Aorta (tissue), 5 donors: ENCODE results near the gene ZNF311. TPM values are rescaled to one million over a fixed set of nuclear protein-coding genes. Genes with fewer than 3 reads are reported as not detected.
"Not testable (repeated sequence)": the region's sequence is repeated elsewhere in the genome, so short reads cannot be mapped to it uniquely, and the experiment has no call there.

Experiments used
- ATAC-seq: fragments of 200-7000 bp; cut with Tn5 transposase; one replicate; pipeline ENCODE4 v1.9.1; 2022; ENCODE audit warnings: moderate library complexity; ENCODE audit not compliant: low FRiP score
- DNase-seq, 2 donors: peaks; one replicate each; pipeline ENCODE4 v3.0.0-alpha.2; 2020
- H3K27ac ChIP-seq, 2 donors: one replicate each; pipeline ENCODE4 v1.5.1; 2013; ENCODE audit warnings: low read length in 2 of 2, mild to moderate bottlenecking in 2 of 2, moderate library complexity in 2 of 2, control low read depth in 1 of 2, inconsistent platforms in 1 of 2, low read depth in 1 of 2
- H3K27me3 ChIP-seq, 2 donors: one replicate each; pipeline ENCODE4 v1.6.1; 2013; ENCODE audit warnings: control low read depth in 1 of 2, low read length in 1 of 2, mild to moderate bottlenecking in 1 of 2, moderate library complexity in 1 of 2; ENCODE audit not compliant: insufficient read depth in 2 of 2, control insufficient read depth in 1 of 2
- H3K36me3 ChIP-seq, 2 donors: one replicate each; pipeline ENCODE4 v1.6.1; 2013; ENCODE audit warnings: control low read depth in 1 of 2, low read length in 1 of 2, mild to moderate bottlenecking in 1 of 2; ENCODE audit not compliant: insufficient read depth in 2 of 2, control insufficient read depth in 1 of 2
- H3K4me1 ChIP-seq, 2 donors: one replicate each; pipeline ENCODE4 v1.6.1; 2013; ENCODE audit warnings: low read length in 2 of 2, control low read depth in 1 of 2, mild to moderate bottlenecking in 1 of 2, moderate library complexity in 1 of 2; ENCODE audit not compliant: insufficient read depth in 2 of 2, control insufficient read depth in 1 of 2
- H3K4me3 ChIP-seq, 2 donors: one replicate each; pipeline ENCODE4 v1.5.1; 2013; ENCODE audit warnings: low read length in 2 of 2, control low read depth in 1 of 2, mild to moderate bottlenecking in 1 of 2
- H3K9me3 ChIP-seq: one replicate; pipeline ENCODE4 v1.6.1; 2013; ENCODE audit warnings: mild to moderate bottlenecking, low read length; ENCODE audit not compliant: control insufficient read depth
- WGBS, 2 donors: extraction: QIAGEN DNeasy Blood & Tissue Kit; methylation state at CpG; one replicate each; pipeline ENCODE4 v1.1.7; 2013; 5-methylcytosine and 5-hydroxymethylcytosine counted together
- intact Hi-C, 2 donors: fragments of 100-400 bp; cut with DNase I; formaldehyde crosslinking; loops; one replicate each; pipeline versions ENCODE4 v1.14.2 to v1.15.0; 2022
- polyA plus RNA-seq, 2 donors: library from polyadenylated mRNA; stranded (reverse); fragments of 200-250 nt; gene quantifications; one replicate each; pipeline ENCODE4 v1.2.3, GENCODE V29; 2013
- total RNA-seq, 2 donors: library from RNA; stranded (reverse); fragmentation: NEBNext Ultra II Directional; extraction: Animal tissue kit (Norgen Biotek cat#: 25700); gene quantifications; one replicate each; pipeline ENCODE4 v1.2.1, GENCODE V29; 2021
- donor health status: healthy with polysubstance abuse.
- donor health status: Bipolar disorder and iron deficiency.
- donor health status: DM: no; HTN: no; CAD: no.
- donor health status: DM: no; HTN: no; CAD: no.
- donor health status: DM: yes; HTN: yes; CAD: no.

The ZNF311 gene
- total and polyA plus RNA-seq, 4 donors = 0.62 to 1.2 (median 0.94) TPM

- H3K4me1 ChIP-seq = no peaks in the 10 kb centered on the region
- intact Hi-C loops = no loop called here
- H3K27ac ChIP-seq = no peak overlapping the region
- no peak for ATAC-seq
- peaks cover 2% of the 10 kb centered on the region for H3K9me3 ChIP-seq
- 17 to 19% methylated on average over 13 of the region's 13 CpGs for WGBS, 2 donors
- H3K4me3 ChIP-seq = no peak overlapping the region
- DNase-seq = no peak
- peaks cover 0 to 2% of the 10 kb centered on the region in 2 donors for H3K27me3 ChIP-seq
- no peaks in the 10 kb centered on the region for H3K36me3 ChIP-seq
Measured at GRCh38 chr6:28953039-28953584, 52.0 kb downstream of the ZNF311 start.

GRCh38 chr6:28949656-28950195, 55.4 kb downstream of the ZNF311 start:
- ATAC-seq, intact Hi-C loops, H3K27ac ChIP-seq, H3K27me3 ChIP-seq, H3K4me1 ChIP-seq, DNase-seq, H3K4me3 ChIP-seq, H3K9me3 ChIP-seq, H3K36me3 ChIP-seq: not testable (repeated sequence)
- 93 to 96% methylated on average over 32 to 41 of the region's 41 CpGs for WGBS, 2 donors

- Histone ChIP-seq H3K4me3 (no peak overlapping the region), H3K9me3 (no peaks in the 10 kb centered on the region), H3K27ac (no peak overlapping the region), H3K4me1 (no peaks in the 10 kb centered on the region), H3K27me3 (no peaks in the 10 kb centered on the region), H3K36me3 (no peaks in the 10 kb centered on the region)
- intact Hi-C loops = no loop called here
- WGBS, 2 donors = 80 to 83% methylated on average over 23 of the region's 23 CpGs
- ATAC-seq (no peak), DNase-seq (no peak)
Measured at GRCh38 chr6:28948782-28949486, 56.2 kb downstream of the ZNF311 start.

GRCh38 chr6:28947831-28948270, 57.3 kb downstream of the ZNF311 start:
- H3K4me1 ChIP-seq = no peaks in the 10 kb centered on the region
- ATAC-seq = no peak
- H3K27me3 ChIP-seq = no peaks in the 10 kb centered on the region
- H3K9me3 ChIP-seq = no peaks in the 10 kb centered on the region
- WGBS, 2 donors = 90 to 95% methylated on average over 1 of the region's 1 CpG
- DNase-seq = no peak
- H3K4me3 ChIP-seq = no peak overlapping the region
- H3K36me3 ChIP-seq = no peaks in the 10 kb centered on the region
- intact Hi-C loops = no loop called here
- no peak overlapping the region for H3K27ac ChIP-seq

GRCh38 chr6:28947067-28947765, 57.9 kb downstream of the ZNF311 start:
- no peak overlapping the region for H3K4me3 ChIP-seq
- H3K27ac ChIP-seq = no peak overlapping the region
- H3K27me3 ChIP-seq = no peaks in the 10 kb centered on the region
- H3K36me3 ChIP-seq = no peaks in the 10 kb centered on the region
- H3K4me1 ChIP-seq = no peaks in the 10 kb centered on the region
- DNase-seq (no peak), ATAC-seq (no peak)
- WGBS, 2 donors = 75 to 77% methylated on average over 6 of the region's 6 CpGs
- no peaks in the 10 kb centered on the region for H3K9me3 ChIP-seq
- intact Hi-C loops = no loop called here

- no peak overlapping the region for H3K27ac ChIP-seq
- no peak overlapping the region for H3K4me3 ChIP-seq
- no peaks in the 10 kb centered on the region for H3K27me3 ChIP-seq
- DNase-seq (no peak), ATAC-seq (no peak)
- H3K36me3 ChIP-seq = no peaks in the 10 kb centered on the region
- H3K4me1 ChIP-seq = no peaks in the 10 kb centered on the region
- 86 to 93% methylated on average over 3 of the region's 3 CpGs for WGBS, 2 donors
- intact Hi-C loops = loop anchor here in 1 of 2 donors (2.0 kb wide), 1 partner anchor 83 kb away; no protein-coding TSS in a partner anchor
- no peaks in the 10 kb centered on the region for H3K9me3 ChIP-seq
Measured at GRCh38 chr6:28945349-28945748, 59.8 kb downstream of the ZNF311 start.

Other genes with a start within 250 kb of the ZNF311 start
- 10 to 100 TPM; 42.0 to 56.0 TPM for gene TRIM27, start 81.3 kb downstream of the ZNF311 start, total RNA-seq
- gene TRIM27, start 81.3 kb downstream of the ZNF311 start, polyA plus RNA-seq = 10 to 100 TPM; 19.3 to 38.8 TPM
- gene OR2W1, start 39.9 kb upstream of the ZNF311 start, total RNA-seq = not detected
- not detected for gene OR2W1, start 39.9 kb upstream of the ZNF311 start, polyA plus RNA-seq
- gene OR2B3, start 82.0 kb upstream of the ZNF311 start, total RNA-seq = not detected
- not detected for gene OR2B3, start 82.0 kb upstream of the ZNF311 start, polyA plus RNA-seq
- gene OR2J1, start 94.2 kb upstream of the ZNF311 start, total RNA-seq = not detected
- not detected for gene OR2J1, start 94.2 kb upstream of the ZNF311 start, polyA plus RNA-seq
- not detected for gene OR2J3, start 102.7 kb upstream of the ZNF311 start, total RNA-seq
- gene OR2J3, start 102.7 kb upstream of the ZNF311 start, polyA plus RNA-seq = under 1 TPM in 1 of 2 donors, not detected in 1; 0.13 TPM
- gene OR2J2, start 165.6 kb upstream of the ZNF311 start, total RNA-seq = not detected
- not detected for gene OR2J2, start 165.6 kb upstream of the ZNF311 start, polyA plus RNA-seq